HG02759 (cell line): Measurements from ENCODE around the gene E4F1.

Experiments
- ATAC-seq: cut with Tn5 transposase; IDR thresholded peaks from one replicate; pipeline ENCODE4 v1.9.1; 2021; ENCODE audit warnings: mild to moderate bottlenecking, moderate library complexity; ENCODE audit not compliant: unreplicated experiment

The E4F1 gene, protein sequence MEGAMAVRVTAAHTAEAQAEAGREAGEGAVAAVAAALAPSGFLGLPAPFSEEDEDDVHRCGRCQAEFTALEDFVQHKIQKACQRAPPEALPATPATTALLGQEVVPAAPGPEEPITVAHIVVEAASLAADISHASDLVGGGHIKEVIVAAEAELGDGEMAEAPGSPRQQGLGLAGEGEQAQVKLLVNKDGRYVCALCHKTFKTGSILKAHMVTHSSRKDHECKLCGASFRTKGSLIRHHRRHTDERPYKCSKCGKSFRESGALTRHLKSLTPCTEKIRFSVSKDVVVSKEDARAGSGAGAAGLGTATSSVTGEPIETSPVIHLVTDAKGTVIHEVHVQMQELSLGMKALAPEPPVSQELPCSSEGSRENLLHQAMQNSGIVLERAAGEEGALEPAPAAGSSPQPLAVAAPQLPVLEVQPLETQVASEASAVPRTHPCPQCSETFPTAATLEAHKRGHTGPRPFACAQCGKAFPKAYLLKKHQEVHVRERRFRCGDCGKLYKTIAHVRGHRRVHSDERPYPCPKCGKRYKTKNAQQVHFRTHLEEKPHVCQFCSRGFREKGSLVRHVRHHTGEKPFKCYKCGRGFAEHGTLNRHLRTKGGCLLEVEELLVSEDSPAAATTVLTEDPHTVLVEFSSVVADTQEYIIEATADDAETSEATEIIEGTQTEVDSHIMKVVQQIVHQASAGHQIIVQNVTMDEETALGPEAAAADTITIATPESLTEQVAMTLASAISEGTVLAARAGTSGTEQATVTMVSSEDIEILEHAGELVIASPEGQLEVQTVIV

DNA sequence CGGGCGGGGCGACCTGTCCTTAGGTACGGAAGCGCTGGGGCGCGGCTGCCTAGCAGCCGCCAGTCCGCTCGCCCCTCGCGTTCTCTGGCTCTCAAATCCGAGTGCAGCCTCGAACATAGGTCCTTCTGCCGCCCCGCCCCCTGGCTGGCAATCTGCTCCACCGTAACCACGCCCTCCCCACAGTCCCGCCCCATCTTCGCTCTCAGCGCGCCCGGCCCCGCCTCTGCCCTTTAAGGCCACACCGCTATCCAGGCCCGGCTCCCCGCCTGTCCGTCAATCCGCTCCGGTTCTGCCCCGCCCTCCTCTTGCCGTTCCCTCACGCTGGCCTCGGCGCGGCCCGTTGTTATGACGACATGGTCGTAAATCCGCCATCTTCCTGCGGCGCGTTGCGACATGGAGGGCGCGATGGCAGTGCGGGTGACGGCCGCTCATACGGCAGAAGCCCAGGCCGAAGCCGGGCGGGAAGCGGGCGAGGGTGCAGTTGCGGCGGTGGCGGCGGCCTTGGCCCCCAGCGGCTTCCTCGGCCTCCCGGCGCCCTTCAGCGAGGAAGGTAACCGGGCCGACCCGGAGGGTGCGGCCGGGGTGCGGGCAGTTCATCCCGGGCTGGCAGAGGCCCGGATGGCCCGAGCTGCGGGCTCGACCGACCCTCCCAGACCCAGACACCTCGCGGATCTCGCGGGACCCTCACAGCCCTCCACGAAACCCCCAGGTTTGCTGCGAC is at the start of gene E4F1:
Gene E4F1 (plus strand): TSS at position 371 of the 721 bp plus-strand sequence. CDS start 23 bp downstream, at position 394.
- peak; percentile 94 for ATAC-seq

DNA sequence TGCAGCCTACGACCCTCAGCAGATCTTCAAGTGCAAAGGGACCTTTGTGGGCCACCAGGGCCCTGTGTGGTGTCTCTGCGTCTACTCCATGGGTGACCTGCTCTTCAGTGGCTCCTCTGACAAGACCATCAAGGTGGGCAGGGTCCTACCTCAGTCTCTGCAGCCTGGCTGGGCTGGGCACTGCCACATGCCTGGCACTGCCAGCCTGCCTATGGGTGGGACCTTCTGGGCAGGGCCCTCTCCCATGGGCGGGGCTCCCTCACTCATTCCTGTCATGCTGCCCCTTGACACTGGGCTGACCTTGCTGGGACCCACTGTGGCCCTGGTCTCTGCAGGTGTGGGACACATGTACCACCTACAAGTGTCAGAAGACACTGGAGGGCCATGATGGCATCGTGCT is 49.5 kb upstream of the E4F1 start:
- no peak for ATAC-seq

DNA sequence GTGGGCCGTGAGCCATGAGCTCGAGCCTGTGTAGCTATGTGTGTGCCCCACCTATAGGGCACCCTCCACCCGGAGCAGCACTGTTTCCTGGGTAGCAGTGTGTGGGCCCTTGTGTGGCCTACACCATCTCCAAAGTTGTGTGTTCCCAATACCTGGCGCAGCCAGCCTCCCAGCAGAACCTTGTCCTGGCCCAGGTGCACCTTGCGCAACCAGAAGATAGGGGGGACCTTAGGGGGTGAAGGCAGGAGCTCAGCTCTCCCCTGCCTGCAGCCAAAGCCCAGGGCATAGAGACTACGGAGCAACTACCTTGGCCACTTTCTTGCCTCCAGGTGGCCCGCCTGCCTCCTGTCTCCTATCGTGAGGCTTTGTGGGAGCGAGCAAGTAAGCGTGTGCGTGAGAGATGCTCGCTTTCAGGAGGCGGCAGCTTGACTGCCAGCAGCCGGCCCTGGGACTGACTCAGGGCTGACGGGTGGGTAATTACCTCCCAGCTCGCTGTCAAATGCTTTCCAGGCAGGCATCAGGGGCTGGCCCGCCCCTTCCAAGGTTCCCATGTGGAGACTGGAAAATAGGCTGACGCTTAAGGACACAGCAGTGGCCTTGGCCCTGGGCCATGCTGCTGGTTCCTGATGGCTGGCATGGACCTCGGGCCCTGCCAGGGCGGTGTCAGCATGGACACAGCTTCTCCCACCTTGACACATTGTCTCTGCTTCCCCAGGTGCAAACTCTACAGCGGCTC is 48.8 kb upstream of the E4F1 start:
- ATAC-seq = no peak

DNA sequence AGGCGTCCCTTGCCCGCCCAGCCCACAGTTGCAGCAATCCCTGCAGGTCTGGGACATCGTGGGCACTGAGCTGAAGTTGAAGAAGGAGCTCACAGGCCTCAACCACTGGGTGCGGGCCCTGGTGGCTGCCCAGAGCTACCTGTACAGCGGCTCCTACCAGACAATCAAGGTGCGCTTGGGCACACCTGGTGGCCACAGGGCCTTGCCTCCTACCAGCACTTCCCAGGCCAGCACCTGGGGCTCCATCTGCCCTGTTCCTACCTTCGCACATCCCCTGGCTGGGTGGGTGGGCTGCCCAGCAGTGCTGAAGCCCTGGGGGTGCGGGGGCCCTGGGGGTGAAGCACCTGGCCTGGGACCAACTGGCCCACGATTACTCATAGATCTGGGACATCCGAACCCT is 47.9 kb upstream of the E4F1 start:
- no peak for ATAC-seq

DNA sequence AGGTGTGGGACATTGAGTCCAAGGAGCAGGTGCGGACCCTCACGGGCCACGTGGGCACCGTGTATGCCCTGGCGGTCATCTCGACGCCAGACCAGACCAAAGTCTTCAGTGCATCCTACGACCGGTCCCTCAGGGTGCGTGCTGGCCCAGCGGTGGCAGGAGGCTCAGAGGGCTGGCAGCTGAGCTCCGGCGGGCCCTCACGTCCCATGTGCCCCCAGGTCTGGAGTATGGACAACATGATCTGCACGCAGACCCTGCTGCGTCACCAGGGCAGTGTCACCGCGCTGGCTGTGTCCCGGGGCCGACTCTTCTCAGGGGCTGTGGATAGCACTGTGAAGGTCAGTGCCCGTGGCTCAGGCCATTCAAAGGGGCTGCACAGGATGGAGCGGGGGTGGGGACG is 47.3 kb upstream of the E4F1 start:
- ATAC-seq = no peak

DNA sequence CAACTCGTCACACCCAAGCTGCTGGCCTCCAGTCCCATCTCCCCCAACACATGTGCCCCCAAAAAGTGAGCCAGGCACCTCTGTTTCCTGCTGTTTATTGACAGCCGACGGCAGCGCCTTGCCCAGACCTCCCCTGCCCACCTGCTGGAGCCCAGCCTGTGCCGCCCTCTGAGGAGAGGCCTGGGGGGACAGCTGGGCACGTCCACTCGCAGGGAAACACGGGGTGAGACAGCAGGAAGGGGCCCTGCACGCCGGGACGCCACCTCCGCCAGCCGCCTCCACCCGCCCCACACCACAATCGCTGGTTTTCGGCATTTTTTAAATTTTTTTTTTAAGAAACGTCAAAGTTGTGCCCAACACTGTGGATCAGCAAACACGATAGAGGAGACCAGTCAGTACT is 46.3 kb upstream of the E4F1 start:
- ATAC-seq = no peak

DNA sequence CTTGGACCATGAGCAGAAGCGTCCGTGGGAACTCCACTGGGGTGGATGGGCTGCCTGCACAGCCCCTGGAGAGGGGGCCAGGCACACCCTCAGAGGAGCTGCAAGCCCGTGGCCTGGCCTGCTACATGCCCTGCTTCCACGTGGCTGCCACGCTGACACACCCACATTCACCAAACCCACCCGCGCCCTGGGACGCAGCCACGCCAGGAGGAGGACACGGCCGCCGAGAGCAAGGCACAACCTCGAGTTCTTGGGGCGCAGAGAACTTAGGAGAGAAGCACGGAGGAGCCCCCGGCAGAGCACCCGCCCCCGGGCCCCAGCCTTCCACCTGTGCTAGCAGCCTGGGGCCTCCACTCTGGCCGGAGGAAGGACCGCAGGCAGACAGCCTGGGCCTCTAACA is 45.8 kb upstream of the E4F1 start:
- ATAC-seq = no peak

DNA sequence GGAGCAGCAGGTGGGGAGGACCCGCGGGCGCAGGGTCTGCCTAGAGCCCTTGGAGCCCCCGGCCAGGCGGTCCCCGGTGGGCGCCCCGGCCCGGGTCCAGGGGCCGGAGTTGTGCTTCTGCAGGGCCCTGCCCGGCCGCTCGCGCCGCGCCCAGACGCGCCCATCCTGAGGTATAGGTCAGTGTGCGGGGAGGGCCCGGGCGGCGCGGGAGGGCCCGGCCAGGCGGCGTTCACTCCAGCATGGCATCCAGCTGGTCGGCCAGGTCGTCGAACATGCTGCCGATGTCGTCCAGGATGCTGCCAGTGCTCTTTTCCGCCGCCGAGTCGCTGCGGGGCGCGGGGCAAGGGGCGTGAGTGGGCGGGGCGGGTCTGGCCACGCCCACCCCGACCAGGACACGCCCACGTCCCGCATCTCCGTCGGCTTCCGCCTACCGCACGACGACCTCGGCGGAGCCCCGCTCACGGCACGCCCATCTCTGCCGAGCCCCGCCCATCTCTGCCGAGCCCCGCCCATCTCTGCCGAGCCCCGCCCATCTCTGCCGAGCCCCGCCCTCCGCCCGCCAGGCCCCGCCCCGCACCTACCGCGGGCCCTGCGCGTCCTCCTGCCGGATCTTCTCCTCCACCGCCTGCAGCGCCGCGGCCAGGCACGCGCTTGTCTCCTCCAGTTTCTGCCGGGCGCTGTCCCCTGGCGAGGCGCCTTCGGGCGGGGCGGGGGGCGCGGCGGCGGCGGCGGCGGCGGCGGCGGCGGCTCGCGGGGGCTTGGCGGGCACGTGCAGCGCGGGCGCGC is 44.9 kb upstream of the E4F1 start:
- ATAC-seq = no peak

DNA sequence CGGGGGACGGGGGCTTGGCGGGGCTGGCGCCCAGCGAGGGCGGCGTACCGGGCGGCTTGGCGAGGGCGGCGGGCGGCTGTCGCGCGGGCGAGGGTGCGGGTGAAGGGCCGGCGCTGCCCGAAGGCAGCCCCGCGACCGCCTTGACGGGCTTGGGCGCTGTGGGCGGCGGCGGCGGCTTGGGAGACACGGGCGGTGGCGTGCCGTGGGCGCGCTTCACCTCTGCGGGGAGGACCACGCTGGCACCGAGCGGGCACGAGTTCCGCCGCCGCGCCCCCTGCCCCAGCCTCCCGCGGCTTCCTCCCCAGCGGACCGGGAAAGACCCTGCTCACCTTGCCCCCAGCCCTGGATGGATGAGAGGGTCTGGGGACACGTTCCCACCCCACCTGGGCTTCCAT is 44.3 kb upstream of the E4F1 start:
- no peak for ATAC-seq

DNA sequence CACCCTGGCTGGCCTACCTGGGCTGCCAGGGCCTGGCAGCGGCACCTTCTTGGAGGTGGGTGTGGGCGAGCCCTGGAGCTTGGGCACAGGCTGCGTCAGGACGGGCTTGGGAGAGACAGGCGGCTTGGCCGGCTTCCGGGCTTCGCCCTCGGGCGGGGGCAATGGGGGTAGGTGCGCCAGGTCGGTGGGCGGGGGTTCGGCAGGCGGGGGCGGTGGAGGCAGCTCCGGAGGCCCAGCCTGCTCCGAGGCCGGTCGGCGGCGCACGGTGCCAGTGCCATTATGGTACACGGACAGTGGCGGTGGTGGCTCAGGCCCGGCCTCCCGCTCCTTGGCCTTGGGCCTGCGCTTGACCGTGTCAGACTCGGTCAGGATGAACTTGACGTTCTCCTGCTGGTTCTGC is 43.8 kb upstream of the E4F1 start:
- no peak for ATAC-seq

DNA sequence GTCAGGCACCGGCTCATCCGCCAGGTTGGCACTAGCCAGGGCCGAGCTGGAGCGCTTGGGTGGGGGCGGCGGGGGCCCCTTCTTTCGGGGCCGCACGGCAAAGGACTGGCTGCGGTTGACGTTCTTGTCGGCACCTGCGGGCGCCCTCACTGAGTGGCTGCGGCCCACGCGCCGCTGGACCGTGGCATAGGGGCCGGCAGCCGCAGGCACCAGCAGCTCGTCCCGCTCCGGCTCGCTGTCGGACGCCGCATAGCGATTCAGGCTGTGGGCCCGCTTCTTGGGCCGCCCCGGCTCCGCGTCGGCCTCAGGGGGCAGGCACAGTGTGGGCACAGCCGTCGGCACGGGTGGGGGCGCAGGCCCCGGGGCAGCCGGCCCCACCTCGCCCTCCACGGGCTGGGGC is 42.9 kb upstream of the E4F1 start:
- no peak for ATAC-seq

DNA sequence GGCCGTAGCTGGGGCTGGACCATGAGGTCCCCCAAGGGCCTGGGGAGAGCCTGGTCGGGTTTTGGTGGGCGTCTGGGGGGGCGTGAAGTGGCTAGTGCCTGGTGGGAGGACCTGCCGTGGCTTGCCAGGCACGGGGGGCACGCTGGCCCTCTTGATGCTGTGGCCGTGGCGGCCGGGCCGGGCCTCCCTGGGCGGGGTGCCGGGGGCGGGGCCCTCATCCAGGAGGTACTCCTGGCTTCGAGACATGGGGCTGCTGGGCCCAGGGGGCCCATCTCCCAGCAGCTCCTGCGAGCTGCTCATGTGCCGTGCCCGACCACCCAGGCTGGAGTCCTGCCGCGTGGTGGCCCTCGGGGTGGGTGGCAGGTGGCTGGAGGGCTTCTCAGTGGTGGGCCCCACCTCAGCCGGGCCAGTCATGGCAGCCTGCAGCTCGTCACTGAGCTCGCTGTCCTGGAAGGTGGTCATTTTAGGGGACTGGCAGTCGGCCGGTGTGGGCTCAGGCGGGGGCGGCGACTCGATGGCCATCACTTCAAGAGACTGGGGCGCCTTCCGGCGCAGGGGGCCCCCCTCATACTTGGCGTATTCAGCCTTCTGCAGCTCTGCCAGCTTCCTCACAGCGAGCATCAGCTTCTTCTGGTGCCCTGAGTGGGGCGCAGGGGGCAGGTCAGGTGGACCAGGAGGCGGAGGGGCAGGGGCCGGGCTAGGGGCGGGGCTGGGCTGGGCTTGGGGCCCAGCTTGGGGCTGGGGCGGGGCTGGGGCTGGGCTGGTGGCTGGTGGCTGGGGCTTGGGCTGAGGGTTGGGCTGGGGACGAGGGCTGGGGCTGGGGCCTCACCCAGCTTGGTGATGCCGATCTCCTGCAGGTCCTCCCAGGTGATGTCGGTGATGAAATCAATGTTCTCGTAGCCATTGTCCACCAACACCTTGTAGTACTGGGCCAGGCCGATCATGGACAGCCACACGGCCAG is 42.1 kb upstream of the E4F1 start:
- no peak for ATAC-seq

DNA sequence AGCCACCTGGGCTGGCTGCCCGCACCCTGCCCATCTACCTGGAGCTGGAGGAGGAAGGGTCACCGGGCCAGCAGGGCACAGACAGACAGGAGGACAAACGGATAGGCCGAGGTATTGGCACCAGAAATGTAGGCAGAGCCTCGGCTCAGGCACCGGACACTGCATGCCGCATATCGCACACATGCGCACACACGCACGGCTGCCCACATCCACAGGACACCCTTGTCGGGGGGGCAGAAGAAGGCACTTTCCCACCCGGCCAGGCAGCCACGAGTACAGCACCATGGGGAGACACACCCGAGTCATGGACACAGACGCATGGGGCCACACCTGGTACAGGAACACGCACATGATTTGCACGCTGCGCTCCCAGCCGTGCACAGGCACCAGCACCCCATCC is 41.4 kb upstream of the E4F1 start:
- ATAC-seq = no peak

DNA sequence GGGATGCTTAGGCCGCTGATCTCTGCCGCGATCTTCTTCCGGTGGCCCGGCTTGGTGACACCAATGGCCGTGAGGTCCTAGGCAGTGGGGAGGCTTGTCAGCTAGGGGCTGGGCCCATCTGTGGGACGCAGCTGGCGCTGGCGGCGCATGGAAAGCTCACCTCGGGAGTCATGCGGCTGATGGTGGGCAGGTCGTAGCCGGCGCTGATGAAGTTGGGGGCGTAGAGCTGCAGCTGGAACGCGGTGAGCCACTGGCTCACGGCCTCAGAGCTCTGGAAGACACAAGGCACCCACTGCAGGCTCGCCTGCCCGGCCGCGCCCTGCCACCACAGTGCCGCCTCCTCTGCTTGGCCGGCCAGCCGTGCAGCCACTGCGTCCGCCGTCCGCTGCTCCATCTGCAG is 39.7 kb upstream of the E4F1 start:
- ATAC-seq = no peak

DNA sequence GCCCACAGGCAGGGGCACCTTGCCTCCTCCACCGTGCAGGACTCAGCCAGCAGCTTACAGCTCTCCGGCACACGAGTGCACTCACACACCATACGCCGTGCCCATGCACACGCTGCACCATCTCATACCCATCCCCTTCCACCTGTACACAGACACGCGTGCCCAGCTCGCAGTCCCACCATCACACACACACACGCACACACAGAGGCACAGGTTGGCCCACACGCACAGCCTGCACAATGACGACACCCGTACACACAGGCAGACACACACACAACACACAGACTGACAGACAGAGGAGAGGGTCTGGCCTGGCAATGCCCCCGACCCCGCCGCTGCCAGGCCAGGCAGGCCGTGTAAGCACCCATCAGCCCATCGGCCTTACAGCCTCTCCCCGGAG is 39.0 kb upstream of the E4F1 start:
- no peak for ATAC-seq

DNA sequence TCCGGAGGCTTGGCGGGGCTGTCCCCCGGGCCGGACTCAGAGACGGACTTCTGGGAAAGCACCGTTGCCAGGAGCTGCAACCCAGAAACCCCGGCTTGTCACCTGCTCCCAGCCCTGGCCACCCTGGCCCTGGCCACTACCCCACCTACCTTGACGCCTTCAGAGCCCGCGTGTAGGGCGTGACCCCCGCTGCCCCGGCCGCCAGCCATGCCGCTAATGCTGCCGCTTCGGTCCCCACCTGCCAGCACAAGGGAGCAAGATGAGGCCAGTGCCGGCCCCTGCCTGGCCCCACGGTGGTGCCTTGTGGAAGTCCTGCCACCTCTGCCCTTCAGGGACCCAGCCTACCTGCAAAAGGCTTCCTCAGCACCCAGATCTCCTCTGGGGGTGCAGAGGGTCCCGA is 38.4 kb upstream of the E4F1 start:
- ATAC-seq = no peak

DNA sequence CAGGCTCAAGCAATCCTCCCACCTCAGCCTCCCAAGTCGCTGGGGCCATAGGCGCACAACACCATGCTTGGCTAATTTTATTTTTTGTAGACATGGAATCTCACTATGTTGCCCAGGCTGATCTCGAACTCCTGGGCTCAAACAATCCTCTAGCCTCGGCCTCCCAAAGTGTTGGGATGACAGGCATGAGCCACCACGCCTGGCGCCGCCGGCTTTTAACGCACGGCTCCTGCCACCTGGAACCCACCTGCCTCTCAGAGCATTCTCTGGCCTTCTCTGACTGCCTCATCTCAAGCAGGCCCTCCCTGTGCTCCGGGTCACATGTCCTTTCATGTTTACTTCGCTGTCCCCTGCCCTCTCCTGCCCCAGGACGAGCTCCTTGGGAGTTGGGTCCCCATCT is 37.3 kb upstream of the E4F1 start:
- ATAC-seq = no peak

DNA sequence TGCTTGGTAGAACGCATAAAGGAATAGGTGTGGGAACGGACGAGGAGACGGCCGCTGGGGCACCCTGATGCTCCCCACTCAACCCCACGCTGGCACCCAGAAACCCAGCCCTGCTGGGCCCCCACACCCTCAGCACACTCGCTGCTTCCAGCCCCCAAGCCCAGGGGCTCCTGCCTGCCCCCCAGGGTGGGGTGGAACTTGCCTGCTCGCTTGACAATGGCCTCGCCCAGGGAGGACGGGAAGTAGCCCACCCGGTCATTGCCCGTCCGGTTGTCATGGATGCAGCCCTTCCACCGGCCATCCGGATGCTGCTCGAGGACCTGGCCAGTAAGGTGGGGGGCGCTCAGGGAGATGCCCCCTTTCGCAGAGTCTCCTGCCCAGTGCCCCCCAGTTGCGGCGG is 36.9 kb upstream of the E4F1 start:
- ATAC-seq = no peak

DNA sequence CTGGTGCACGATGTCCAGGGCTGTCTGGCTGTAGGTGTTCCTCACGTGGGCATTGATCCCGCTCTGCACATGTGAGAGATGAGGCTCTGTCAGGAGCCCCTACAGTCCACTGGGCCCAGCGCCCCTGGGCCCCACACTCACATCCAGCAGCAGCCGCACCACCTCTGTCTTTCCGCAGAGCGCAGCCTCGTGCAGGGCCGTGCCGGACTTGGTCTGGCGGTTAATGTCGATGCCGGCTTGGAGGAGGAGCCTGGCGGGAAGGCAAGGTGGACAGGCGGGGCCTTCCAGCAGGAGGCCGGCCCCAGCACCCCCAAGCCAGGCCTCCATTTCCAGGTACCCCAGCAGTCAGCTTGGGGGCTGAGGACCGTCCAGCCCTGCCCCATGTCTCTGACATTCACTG is 36.2 kb upstream of the E4F1 start:
- no peak for ATAC-seq
